ENCODE data around the gene NCCRP1. TPM values are rescaled to one million over a fixed set of nuclear protein-coding genes. Genes with fewer than 3 reads are reported as not detected.

Gene NCCRP1
- total RNA-seq, result 9.9 and 11.4 TPM in 2 replicates

- H3K4me3 ChIP-seq (ENCODE audit: low read depth, low read length), result no peak within 1 kb of the TSS
- TF ChIP-seq CTCF (conservative IDR thresholded peaks at IDR 0.05; ENCODE audit: low read depth, low read length), result no peak
- DNase-seq (ENCODE audit: low read depth), result no peak
Observed at GRCh38 chr19:39196860-39197562, at the start of gene NCCRP1. TSS of gene NCCRP1 (plus strand) at chr19:39196964. CDS start at chr19:39196983, 19 bp downstream.

- TF ChIP-seq CTCF (conservative IDR thresholded peaks at IDR 0.05; ENCODE audit: low read depth, low read length), result no peak
Observed at GRCh38 chr19:39147480-39147879, 49.3 kb upstream of the NCCRP1 start.

GRCh38 chr19:39148939-39149529 is 47.7 kb upstream of the NCCRP1 start:
- TF ChIP-seq CTCF (conservative IDR thresholded peaks at IDR 0.05; ENCODE audit: low read depth, low read length), result no peak
- no peak overlapping the region for H3K4me3 ChIP-seq (ENCODE audit: low read depth, low read length)
- no peak for DNase-seq (ENCODE audit: low read depth)

More at GRCh38 chr19:39147480-39147879, 49.3 kb upstream of the NCCRP1 start:
- no peak overlapping the region for H3K4me3 ChIP-seq (ENCODE audit: low read depth, low read length)
- DNase-seq (ENCODE audit: low read depth), result no peak

- no peak for TF ChIP-seq CTCF (conservative IDR thresholded peaks at IDR 0.05; ENCODE audit: low read depth, low read length)
- DNase-seq (ENCODE audit: low read depth), result no peak
- H3K4me3 ChIP-seq (ENCODE audit: low read depth, low read length), result no peak overlapping the region
Observed at GRCh38 chr19:39150235-39150634, 46.5 kb upstream of the NCCRP1 start.

GRCh38 chr19:39150807-39151600 is 45.8 kb upstream of the NCCRP1 start:
- no peak for TF ChIP-seq CTCF (conservative IDR thresholded peaks at IDR 0.05; ENCODE audit: low read depth, low read length)
- DNase-seq (ENCODE audit: low read depth), result no peak

GRCh38 chr19:39152066-39152465 is 44.7 kb upstream of the NCCRP1 start:
- no peak overlapping the region for H3K4me3 ChIP-seq (ENCODE audit: low read depth, low read length)
- no peak for TF ChIP-seq CTCF (conservative IDR thresholded peaks at IDR 0.05; ENCODE audit: low read depth, low read length)
- DNase-seq (ENCODE audit: low read depth), result no peak

More at GRCh38 chr19:39150807-39151600, 45.8 kb upstream of the NCCRP1 start:
- no peak overlapping the region for H3K4me3 ChIP-seq (ENCODE audit: low read depth, low read length)

All from epithelial cell of proximal tubule (primary cell).